RWPE2 (cell line): ENCODE measurements around the gene DEDD2.
A peak's percentile ranks its signal among the peaks of the same experiment; 100 is the strongest.

Experiments
- ATAC-seq: fragments of 200-7000 bp; cut with Tn5 transposase; 3 replicates; pipeline ENCODE4 v1.9.1; 2021; ENCODE audit warnings: low read depth
- DNase-seq: peaks from one replicate; pipeline ENCODE4 v3.0.0-alpha.2; 2020; ENCODE audit warnings: low spot score
- H3K27ac ChIP-seq: fragments of 450-650 bp; 2 replicates; pipeline ENCODE4 v1.5.1; 2017; ENCODE audit warnings: mild to moderate bottlenecking; ENCODE audit not compliant: poor library complexity, severe bottlenecking
- H3K27me3 ChIP-seq: fragments of 250-450 bp; sonication (Bioruptor Pico); 2 replicates; pipeline ENCODE4 v1.5.1; 2021; ENCODE audit warnings: mild to moderate bottlenecking, moderate library complexity; ENCODE audit not compliant: insufficient read depth, poor library complexity, severe bottlenecking
- H3K36me3 ChIP-seq: fragments of 250-450 bp; sonication (Bioruptor Pico); 2 replicates; pipeline ENCODE4 v1.5.1; 2020; ENCODE audit warnings: low read depth, mild to moderate bottlenecking, moderate library complexity
- H3K4me1 ChIP-seq: fragments of 250-450 bp; sonication (Bioruptor Pico); 2 replicates; pipeline ENCODE4 v1.5.1; 2021; ENCODE audit warnings: mild to moderate bottlenecking, moderate library complexity; ENCODE audit not compliant: insufficient read depth, poor library complexity, severe bottlenecking
- H3K4me3 ChIP-seq: fragments of 250-450 bp; sonication (Bioruptor Pico); 2 replicates; pipeline ENCODE4 v1.5.1; 2021; ENCODE audit warnings: mild to moderate bottlenecking, moderate library complexity; ENCODE audit not compliant: severe bottlenecking
- H3K9me3 ChIP-seq: fragments of 250-450 bp; sonication (Bioruptor Pico); 2 replicates; pipeline ENCODE4 v1.5.1; 2021; ENCODE audit warnings: mild to moderate bottlenecking, moderate library complexity; ENCODE audit not compliant: severe bottlenecking
- CTCF ChIP-seq: fragments of 450-650 bp; IDR thresholded peaks from one replicate; pipeline ENCODE4 v1.5.1; 2017; ENCODE audit warnings: mild to moderate bottlenecking, moderate library complexity; ENCODE audit not compliant: poor library complexity, severe bottlenecking

DEDD2 gene

DNA sequence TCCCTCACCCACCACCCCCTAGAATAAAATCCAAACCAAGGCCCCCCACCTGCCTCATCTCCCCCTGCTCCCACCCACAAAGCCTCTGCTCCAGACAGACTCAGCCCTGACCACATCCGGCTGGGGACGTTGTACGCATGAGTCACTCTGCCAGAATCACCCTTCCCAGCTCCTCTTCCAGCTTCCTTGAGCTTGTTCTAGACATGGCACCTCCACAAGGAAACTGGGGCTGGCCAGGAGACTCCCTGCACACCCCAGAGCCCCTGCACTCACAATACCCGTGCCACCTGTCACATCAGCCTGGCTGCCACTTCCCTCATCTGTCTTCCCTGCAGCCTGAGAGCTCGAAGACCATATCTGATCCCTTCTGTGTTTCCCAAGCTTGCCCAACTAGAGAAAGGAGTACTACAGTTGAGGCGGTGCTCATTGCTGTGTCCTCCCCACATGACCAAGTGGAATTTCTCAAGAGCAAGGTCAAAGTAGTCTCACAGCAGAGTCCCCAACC lies 9.7 kb downstream of the DEDD2 start:
- no peak overlapping the region for H3K4me3 ChIP-seq
- peak overlapping the region; percentile 88 for H3K27ac ChIP-seq
- peaks cover 26% of the 10 kb centered on the region for H3K4me1 ChIP-seq
- no peak for DNase-seq
- no peak for TF ChIP-seq CTCF
- H3K27me3 ChIP-seq = no peaks in the 10 kb centered on the region
- ATAC-seq = peak; percentile 89
- H3K36me3 ChIP-seq = peaks cover 78% of the 10 kb centered on the region
- H3K9me3 ChIP-seq = no peaks in the 10 kb centered on the region

GRCh38 chr19:42206871-42207755 lies 10.4 kb downstream of the DEDD2 start:
- Histone ChIP-seq H3K36me3 (peaks cover 80% of the 10 kb centered on the region), H3K27me3 (no peaks in the 10 kb centered on the region), H3K27ac (peak overlapping the region; percentile 88), H3K4me1 (peaks cover 26% of the 10 kb centered on the region), H3K4me3 (no peak overlapping the region), H3K9me3 (no peaks in the 10 kb centered on the region)
- no peak for DNase-seq
- peak; percentile 90 for ATAC-seq
- no peak for TF ChIP-seq CTCF

DNA sequence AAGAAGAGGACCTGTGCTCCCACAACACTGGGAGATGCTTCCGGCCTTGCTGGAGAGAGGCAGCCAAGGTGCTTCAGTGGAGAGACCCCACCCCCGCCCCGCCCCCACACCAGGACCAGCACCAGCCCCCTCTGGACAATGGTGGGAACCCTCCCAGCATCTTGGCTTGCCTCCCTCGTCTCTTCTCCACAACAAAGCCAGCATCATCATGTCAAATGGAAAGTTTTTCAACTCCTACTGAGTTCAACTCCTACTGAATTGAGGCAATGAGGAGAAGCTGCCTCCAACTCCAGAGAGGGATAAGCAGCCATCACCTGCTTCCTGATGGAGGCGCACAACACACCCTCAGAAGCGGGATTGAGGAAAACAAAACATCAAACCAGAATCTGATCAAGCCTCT lies 12.8 kb downstream of the DEDD2 start:
- ATAC-seq (no peak), DNase-seq (no peak)
- Histone ChIP-seq H3K4me1 (peaks cover 35% of the 10 kb centered on the region), H3K4me3 (no peak overlapping the region), H3K36me3 (peaks cover 75% of the 10 kb centered on the region), H3K9me3 (no peaks in the 10 kb centered on the region), H3K27ac (peak overlapping the region; percentile 88), H3K27me3 (no peaks in the 10 kb centered on the region)
- no peak for TF ChIP-seq CTCF

GRCh38 chr19:42203700-42204099 lies 13.8 kb downstream of the DEDD2 start:
- Histone ChIP-seq H3K27ac (peak overlapping the region; percentile 88), H3K36me3 (peaks cover 71% of the 10 kb centered on the region), H3K4me3 (no peak overlapping the region), H3K27me3 (no peaks in the 10 kb centered on the region), H3K9me3 (no peaks in the 10 kb centered on the region), H3K4me1 (peaks cover 44% of the 10 kb centered on the region)
- ATAC-seq (no peak), DNase-seq (no peak)
- TF ChIP-seq CTCF = no peak

- ATAC-seq (no peak), DNase-seq (no peak)
- peaks cover 38% of the 10 kb centered on the region for H3K4me1 ChIP-seq
- H3K27me3 ChIP-seq = no peaks in the 10 kb centered on the region
- no peak for TF ChIP-seq CTCF
- no peak overlapping the region for H3K27ac ChIP-seq
- no peak overlapping the region for H3K4me3 ChIP-seq
- no peaks in the 10 kb centered on the region for H3K9me3 ChIP-seq
- peaks cover 71% of the 10 kb centered on the region for H3K36me3 ChIP-seq
Observed at GRCh38 chr19:42202290-42202880, 15.1 kb downstream of the DEDD2 start.
